ENCODE results near the gene TPCN2. TPM values are rescaled to one million over a fixed set of nuclear protein-coding genes. Genes with fewer than 3 reads are reported as not detected.

The TPCN2 gene
- total and polyA plus RNA-seq, 2 of the 8 experiments (the other 6 are each of a cell fraction or from before 2014, with no cell fraction given): 9.7 to 18.6 TPM

- no peak for TF ChIP-seq E2F6 (IDR thresholded peaks at IDR 0.05)
- no peak for TF ChIP-seq KDM4A (IDR thresholded peaks at IDR 0.05; ENCODE audit: low read depth, low read length, severe bottlenecking)
Observed at GRCh38 chr11:69058511-69059270, 10.0 kb downstream of the TPCN2 start (continued).
